Keratinocyte (primary cell): Measurements from ENCODE around the gene TLE6.

ENCODE experiments used
- CTCF ChIP-seq, 3 experiments: IDR thresholded peaks in 1 of 3; conservative IDR thresholded peaks in 1 of 3; optimal IDR thresholded peaks in 1 of 3; 2 replicates in 2 of 3; 3 replicates in 1 of 3; pipeline versions ENCODE3 to v1.5.1; 2011; ENCODE audit warnings: low read length in 3 of 3, mild to moderate bottlenecking in 3 of 3, moderate library complexity in 2 of 3, control low read depth in 1 of 3, inconsistent platforms in 1 of 3; ENCODE audit not compliant: insufficient read depth in 2 of 3; ENCODE audit errors: extremely low read depth in 1 of 3
- EZH2 ChIP-seq: IDR thresholded peaks from one replicate; pipeline ENCODE4 v1.6.1; 2012; ENCODE audit warnings: inconsistent platforms, mild to moderate bottlenecking, low read length, moderate library complexity

DNA sequence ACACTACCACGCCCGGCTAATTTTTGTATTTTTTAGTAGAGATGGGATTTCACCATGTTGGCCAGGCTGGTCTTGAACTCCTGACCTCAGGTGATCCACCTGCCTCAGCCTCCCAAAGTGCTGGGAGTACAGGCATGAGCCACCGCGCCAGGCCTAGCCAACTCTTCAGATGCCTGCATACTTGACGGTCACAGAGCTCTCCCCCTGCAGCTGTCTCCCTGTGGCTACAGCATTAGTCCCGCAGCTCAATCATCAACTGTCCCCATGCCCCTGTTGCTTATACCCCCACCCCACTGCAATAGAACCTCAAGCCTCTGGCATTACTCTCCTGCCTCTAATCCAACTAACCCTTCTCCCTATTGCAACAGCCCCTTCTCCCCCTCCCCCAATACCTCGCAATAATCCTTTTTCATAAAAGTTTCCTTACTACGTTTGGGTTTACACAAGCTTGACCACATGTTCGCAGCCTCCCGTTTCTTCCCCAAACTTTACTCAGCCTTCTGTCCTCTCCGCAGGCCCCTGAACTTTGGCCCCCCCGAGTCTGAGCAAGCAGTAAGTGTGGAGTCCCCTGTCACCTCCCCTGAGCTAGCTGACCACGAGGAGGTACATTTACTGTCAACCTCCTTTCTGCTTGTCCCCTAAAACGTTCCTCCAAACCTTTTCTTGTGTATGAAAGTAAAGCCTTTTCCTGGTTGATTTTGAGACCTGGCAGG, 34.3 kb upstream of the TLE6 start:
- TF ChIP-seq EZH2: no peak
- TF ChIP-seq CTCF (optimal IDR thresholded peaks at IDR 0.05 in 1 of 3, IDR thresholded peaks at IDR 0.05 in 1 of 3, conservative IDR thresholded peaks at IDR 0.05 in 1 of 3; ENCODE audit: extremely low read depth in 1 of 3, insufficient read depth in 2 of 3, low read length in 3 of 3): no peak
